ENCODE data around the gene CRMP1.

Gene CRMP1

DNA sequence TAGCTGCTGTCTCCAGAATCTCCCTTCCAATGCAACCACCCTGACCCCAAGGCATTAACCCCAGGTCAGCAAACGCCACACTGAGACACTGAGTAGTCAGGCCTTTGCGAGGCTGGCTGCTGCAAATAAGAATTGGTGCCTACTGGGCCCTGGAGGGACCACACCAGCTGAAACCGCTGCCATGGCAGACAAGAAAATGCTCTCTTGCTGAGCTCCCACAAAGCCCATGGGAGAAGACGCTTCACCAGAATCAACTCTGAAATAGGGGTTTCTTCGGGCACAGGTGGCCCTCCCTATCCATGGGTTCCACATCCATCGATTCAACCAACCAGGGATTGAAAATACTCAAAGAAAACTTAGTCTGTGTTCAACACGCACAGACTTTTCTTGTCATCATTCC is 26.7 kb upstream of the CRMP1 start:
- DNase-seq (ENCODE audit: low read depth) = no peak

GRCh38 chr4:5919044-5919443 is 26.2 kb upstream of the CRMP1 start:
- DNase-seq (ENCODE audit: low read depth) = no peak

- no peak for DNase-seq (ENCODE audit: low read depth)
These were observed 25.6 kb upstream of the CRMP1 start for GRCh38 chr4:5918331-5918985.

- DNase-seq (ENCODE audit: low read depth) = no peak
These were observed 24.8 kb upstream of the CRMP1 start for GRCh38 chr4:5917672-5918071.

GRCh38 chr4:5916229-5916628 is 23.3 kb upstream of the CRMP1 start:
- no peak for DNase-seq (ENCODE audit: low read depth)

DNA sequence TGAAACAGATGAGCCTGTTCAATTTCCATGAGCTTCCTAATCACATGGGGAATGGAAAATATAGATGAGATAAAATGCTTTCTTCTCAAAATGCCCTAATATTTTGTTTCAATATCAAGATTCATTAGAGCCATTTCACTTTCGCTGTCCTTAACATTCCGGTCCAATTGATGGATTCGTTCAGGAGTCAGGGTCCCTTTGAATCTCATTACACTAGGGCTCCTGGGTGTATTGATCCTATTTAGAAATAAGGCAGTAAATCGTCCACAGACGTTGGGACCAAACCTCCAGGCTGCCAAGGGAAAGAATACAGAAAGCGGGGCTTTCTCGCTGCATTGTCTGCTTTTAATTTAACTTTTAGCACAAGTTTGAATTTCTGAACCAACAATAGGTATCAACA is 20.6 kb upstream of the CRMP1 start:
- DNase-seq (ENCODE audit: low read depth) = no peak

DNA sequence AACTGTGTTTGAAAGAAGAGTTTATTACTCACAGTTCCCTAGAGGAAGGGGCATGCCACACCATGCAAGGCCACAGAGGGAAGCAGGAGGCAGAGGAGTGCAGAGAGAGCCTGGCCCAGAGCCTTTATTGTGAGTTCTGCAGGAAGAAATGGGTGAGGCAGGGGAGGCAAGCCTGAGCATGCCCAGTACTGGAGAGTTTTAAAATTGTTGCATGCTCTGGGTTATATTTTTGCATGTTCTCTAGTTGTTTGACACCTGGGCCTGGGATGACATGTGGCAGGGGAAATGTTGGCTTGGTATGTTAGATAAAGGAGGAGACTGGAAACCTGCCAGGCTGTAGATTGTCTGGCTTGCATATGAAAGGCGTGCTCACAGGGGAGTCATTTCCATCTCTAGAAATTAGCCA is 19.7 kb upstream of the CRMP1 start:
- no peak for DNase-seq (ENCODE audit: low read depth)

GRCh38 chr4:5908876-5909427 is 16.1 kb upstream of the CRMP1 start:
- DNase-seq (ENCODE audit: low read depth) = no peak

- DNase-seq (ENCODE audit: low read depth) = no peak
These were observed 13.3 kb upstream of the CRMP1 start for GRCh38 chr4:5906191-5906590.

- DNase-seq (ENCODE audit: low read depth) = no peak
These were observed 12.8 kb upstream of the CRMP1 start for GRCh38 chr4:5905714-5906113.

DNA sequence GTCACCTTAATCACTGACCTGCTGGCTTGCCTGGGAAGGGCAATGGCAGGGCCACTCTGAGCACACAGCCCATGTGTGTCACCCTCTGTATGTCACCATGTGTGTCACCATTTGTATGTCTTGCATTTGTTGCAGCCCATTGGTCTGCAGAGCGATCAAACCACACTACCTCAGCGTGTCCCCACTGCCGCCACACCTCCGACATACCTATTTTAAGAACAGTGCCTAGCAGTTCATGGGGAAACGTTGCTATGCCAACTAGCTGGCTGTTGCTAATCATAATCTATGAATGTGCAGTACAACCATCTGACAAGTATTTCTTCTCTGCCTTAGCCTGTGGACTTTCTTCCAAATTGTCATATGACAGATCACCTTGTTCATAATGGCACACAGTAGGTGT is 8.0 kb upstream of the CRMP1 start:
- no peak for DNase-seq (ENCODE audit: low read depth)

- DNase-seq (ENCODE audit: low read depth) = no peak
These were observed 7.0 kb upstream of the CRMP1 start for GRCh38 chr4:5899881-5900280.

GRCh38 chr4:5899396-5899795 is 6.5 kb upstream of the CRMP1 start:
- DNase-seq (ENCODE audit: low read depth) = no peak

DNA sequence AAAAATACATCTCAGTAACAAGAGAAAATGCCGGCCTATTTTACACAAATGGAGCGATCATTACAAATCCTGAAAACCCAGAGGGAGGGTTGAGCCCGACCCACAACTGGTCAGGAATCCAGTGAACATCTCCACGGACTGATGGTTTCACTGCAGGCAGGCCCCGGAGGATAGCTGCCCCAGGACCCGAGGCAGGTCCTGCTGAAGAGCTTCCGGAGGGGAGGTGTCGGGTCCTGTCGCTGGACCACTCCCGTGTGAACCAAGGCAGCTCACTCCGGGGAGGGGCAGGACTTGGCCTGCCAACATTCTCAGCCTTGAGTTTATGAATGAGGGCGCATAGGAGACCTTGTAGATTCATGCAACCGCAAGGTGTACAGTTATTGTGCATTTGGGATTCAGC is 4.8 kb upstream of the CRMP1 start:
- DNase-seq (ENCODE audit: low read depth) = no peak

- no peak for DNase-seq (ENCODE audit: low read depth)
These were observed 2.4 kb upstream of the CRMP1 start for GRCh38 chr4:5895287-5895686.

DNA sequence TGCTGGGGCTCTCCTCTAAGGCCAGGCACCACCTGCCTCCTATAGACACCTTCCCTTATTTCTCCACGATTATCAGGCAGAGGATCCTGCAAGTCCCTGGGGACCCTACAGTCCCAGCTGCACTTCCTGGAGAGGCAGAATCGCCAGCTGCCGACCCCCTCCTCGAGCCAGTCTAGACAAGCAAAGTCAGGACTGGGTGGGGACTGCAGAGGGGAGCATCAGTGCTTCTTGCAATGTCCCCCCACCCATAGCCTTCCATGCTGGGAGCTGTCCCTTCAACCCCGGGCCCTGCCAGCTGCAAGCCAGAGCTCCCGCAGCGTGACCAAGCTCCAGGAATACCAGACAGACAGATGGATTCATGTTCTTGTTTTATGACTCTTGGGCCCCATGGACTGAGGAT is 1.4 kb upstream of the CRMP1 start:
- no peak for DNase-seq (ENCODE audit: low read depth)

DNA sequence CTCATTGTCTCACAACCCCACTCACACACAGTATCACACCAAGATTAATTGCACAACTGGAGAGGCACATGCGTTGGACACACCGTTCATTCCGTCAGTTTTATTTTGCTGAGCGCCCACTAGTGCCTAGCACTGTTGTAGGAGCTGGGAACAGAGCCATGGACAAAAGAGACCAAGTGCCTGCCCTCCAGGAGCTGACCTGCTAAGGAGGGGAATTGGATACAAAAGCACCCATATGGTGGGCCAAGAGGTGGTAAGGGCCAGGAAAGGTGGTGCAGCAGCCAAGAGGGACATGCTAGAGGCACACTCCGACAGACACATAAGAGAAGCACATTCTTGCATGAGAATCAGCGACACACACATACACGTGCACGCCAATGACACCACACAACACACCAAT is 705 bp upstream of the CRMP1 start:
- no peak for DNase-seq (ENCODE audit: low read depth)

- DNase-seq (ENCODE audit: low read depth) = no peak
These were observed 423 bp downstream of the CRMP1 start for GRCh38 chr4:5892323-5893003.

DNA sequence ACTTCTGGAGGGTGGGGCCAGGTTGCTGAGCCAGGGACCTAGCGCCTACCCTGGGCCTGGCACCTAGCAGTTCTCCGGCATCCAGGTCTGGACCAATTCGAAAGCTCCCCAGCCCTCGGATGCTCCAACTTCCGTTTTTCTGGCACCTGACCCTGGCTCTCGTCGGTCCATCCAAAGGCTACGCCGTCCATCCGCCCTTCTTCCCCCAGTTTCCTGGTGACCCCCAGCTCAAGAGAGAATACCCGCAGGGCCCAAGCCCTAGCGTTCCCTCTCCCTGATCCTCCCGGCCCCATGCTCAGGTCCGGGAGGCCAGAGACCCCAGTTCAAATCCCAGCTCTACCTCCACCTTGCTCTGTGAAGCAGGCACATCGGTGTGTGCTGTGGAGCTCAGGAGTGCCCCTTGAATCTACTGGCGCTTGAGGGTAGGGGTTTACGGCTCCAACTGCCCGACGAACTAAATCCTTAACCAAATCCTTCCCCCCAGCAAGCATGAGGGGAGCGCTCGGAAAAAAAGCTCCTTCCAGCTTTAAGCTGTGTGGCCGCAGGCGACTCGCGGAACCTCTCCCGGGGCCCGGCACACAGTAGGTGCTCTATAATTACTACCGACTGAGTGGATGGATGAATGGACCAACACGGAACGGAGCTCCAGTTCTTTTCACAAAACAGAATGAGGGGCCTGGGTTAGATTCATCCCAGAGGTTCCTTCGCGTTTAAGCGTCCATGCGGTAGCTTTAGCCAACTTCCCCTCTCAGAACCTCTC is 1.1 kb downstream of the CRMP1 start:
- DNase-seq (ENCODE audit: low read depth) = no peak

GRCh38 chr4:5890063-5890727 is 2.7 kb downstream of the CRMP1 start:
- no peak for DNase-seq (ENCODE audit: low read depth)

DNA sequence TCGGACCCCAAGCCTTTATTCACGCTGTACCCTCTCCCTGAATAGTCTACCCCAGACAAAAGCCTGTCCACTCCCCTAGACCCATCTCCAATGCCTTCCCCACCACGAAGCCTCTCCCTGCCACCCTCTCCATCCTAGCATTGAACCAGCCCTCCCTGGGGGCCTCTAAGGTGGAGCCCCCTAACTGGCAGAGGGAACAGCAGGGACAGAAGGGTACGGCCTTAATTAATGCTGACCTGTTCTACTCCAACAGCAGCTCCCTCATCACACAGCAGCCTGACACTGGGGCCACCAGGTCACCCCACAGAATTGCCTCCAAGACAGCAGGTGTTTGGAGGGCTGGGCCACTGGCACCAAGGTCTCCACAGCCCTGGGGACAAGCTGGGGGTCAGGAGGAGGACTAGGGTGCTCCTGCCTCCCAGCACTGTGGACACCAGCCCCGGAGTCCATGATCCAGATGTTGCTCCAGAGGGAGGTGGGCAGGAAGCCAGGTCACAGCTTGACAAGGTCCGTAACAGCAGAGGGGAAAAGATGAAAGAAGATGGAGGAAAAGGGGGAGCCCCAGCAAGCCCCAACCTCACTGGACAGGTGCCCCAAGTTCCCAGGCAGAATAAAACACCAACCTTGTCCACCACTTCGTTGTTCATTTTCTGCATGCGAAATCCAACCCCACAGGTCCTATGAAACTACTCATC is 3.7 kb downstream of the CRMP1 start:
- DNase-seq (ENCODE audit: low read depth) = no peak

All from stimulated activated CD8-positive, alpha-beta memory T cell treated with anti-CD3 and anti-CD28 coated beads, Interleukin-7, amount 100 ng/mL, for 24 hours (primary cell).